D721Med (cell line): ENCODE data around the gene AUTS2.

Source experiments
- DNase-seq: peaks from one replicate; pipeline ENCODE4 v3.0.0; 2011; ENCODE audit warnings: low spot score; ENCODE audit not compliant: insufficient read length
- FAIRE-seq: peaks from 2 replicates; lab custom pipeline; 2011; peaks lifted over from hg19 to GRCh38; lab: Jason Lieb, UNC
- CTCF ChIP-seq: IDR thresholded peaks from 2 replicates; pipeline ENCODE4 v1.5.1; 2012; ENCODE audit warnings: mild to moderate bottlenecking, control low read depth; ENCODE audit not compliant: insufficient read depth; ENCODE audit errors: missing control alignments

Gene AUTS2

GRCh38 chr7:69599286-69599954 lies 1.1 kb downstream of the AUTS2 start:
- no peak for DNase-seq
- no peak for TF ChIP-seq CTCF
- FAIRE-seq: no peak

GRCh38 chr7:69599955-69600709 lies 1.9 kb downstream of the AUTS2 start:
- TF ChIP-seq CTCF: no peak
- FAIRE-seq: no peak
- no peak for DNase-seq

- no peak for TF ChIP-seq CTCF
- DNase-seq (no peak), FAIRE-seq (no peak)
Measured at GRCh38 chr7:69600710-69601519, 2.6 kb downstream of the AUTS2 start.

GRCh38 chr7:69602522-69602921 lies 4.2 kb downstream of the AUTS2 start:
- TF ChIP-seq CTCF: no peak
- no peak for DNase-seq
- FAIRE-seq: no peak

- no peak for FAIRE-seq
Measured at GRCh38 chr7:69603351-69603750, 5.1 kb downstream of the AUTS2 start.

GRCh38 chr7:69603937-69604494 lies 5.7 kb downstream of the AUTS2 start:
- TF ChIP-seq CTCF: no peak
- no peak for DNase-seq
- FAIRE-seq: peak; percentile 25

More at GRCh38 chr7:69603351-69603750, 5.1 kb downstream of the AUTS2 start:
- no peak for DNase-seq
- TF ChIP-seq CTCF: no peak
